GM12892 (cell line): ENCODE results near the gene ABHD10. TPM values are rescaled to one million over a fixed set of nuclear protein-coding genes. Genes with fewer than 3 reads are reported as not detected.

ENCODE experiments used
- DNase-seq: peaks from one replicate; pipeline ENCODE4 v3.0.0; 2011; ENCODE audit not compliant: insufficient read length
- FAIRE-seq: peaks from 2 replicates; lab custom pipeline; 2011; peaks lifted over from hg19 to GRCh38; lab: Jason Lieb, UNC
- POLR2A ChIP-seq: IDR thresholded peaks from 2 replicates; pipeline ENCODE4 v1.6.1; 2011; ENCODE audit warnings: low read depth, low read length, control low read depth
- POLR2AphosphoS5 ChIP-seq: IDR thresholded peaks from 2 replicates; pipeline ENCODE4 v1.6.1; 2011; ENCODE audit warnings: low read depth, low read length, control low read depth
- TAF1 ChIP-seq: IDR thresholded peaks from 2 replicates; pipeline ENCODE4 v1.6.1; 2011; ENCODE audit warnings: low read depth, mild to moderate bottlenecking, control low read depth, low read length, borderline replicate concordance
- polyA plus RNA-seq: library from polyadenylated mRNA; unstranded; fragments of >200 nt; gene quantifications from one replicate; pipeline ENCODE4 v1.2.1, GENCODE V29; 2012; ENCODE audit warnings: missing spikeins, inconsistent platforms; ENCODE audit not compliant: missing spikeins

The ABHD10 gene
- polyA plus RNA-seq, result 27.9 TPM

DNA sequence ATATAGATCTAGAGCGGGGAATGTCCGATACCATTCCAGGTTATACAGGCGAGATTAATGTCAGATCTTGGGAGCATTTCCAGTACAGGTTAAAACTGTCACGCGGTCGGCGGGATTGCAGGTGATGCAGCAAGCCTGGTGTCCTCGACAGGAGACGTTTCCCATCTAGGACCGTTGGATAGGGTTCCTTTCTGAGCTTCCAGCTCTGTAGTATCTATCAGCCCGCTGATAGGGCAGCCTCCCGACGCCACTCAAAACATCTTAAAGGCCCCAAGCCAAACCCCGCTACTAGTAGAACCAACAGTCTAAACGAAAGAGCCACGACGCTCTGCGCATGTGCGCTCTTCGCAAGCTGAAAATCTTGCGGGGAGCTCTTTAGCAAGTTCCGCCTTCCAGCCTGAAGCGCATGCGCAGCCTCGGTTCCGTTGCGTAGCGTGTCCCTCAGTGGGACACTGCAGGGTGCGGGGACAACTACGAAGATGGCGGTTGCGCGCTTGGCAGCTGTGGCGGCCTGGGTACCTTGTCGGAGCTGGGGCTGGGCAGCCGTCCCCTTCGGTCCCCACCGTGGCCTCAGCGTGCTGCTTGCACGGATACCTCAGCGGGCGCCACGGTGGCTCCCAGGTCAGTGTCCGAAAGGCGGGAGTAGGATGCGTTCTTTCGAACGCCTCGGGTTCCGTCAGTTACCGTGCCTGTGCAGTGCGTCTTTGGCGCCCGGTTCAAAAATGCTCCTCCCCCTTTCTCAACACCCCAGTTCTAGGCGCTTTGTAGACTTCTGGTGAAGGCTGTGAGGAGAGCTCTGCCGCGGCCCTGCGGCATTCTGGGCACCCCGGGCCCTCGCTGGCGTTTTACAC, at the start of gene ABHD10:
Gene ABHD10, plus strand, starts transcription at position 444 of the 851 bp plus-strand sequence. Its CDS starts 36 bp downstream, at position 480.
- DNase-seq (peak; percentile 52), FAIRE-seq (peak; percentile 100)
- peak; percentile 92 for TF ChIP-seq POLR2AphosphoS5
- peak; percentile 67; the same call in 1 of the 2 replicates for TF ChIP-seq TAF1
- TF ChIP-seq POLR2A, result peak; percentile 91

DNA sequence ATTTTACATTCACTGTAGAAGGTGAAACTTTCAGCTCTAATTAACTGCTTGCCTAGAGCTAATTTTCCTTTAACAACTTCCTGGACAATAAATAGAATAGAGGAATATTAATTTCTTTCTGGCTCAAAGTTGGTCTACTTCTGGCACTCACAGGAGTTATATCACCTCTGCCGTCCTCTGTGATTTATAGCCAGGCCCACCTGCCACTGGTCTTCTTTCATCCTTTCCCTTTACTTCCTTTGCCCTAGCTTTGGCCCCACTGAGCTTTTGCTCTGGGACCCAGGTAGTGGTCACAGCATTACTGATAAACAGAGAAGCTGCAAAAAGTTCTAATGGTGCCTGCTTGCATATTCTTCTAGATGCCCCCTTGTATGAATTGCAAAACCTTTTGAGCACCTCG, 49.3 kb upstream of the ABHD10 start:
- FAIRE-seq (no peak), DNase-seq (no peak)
- TF ChIP-seq TAF1, result no peak
- TF ChIP-seq POLR2AphosphoS5, result no peak
- no peak for TF ChIP-seq POLR2A

DNA sequence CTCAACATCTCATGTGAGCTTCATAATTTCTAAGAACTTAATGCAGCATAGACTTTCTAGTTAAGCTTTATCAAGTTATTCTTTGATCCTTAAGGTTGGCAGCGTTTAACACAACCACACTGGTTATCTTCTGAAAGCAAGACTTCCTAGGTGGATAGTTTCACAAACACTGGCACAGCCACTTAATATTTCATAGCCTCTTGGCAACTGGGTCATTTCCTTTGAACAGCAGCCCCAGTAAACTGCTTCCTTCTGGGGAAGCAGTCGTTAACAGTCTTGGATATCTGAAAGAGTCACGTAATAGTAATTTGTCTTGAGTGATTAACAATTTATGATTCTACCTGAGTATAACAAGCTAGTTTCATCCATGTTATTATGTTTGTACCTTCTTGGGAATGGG, 45.9 kb upstream of the ABHD10 start:
- FAIRE-seq, result no peak
- no peak for DNase-seq
- TF ChIP-seq POLR2A (no peak), POLR2AphosphoS5 (no peak), TAF1 (no peak)

DNA sequence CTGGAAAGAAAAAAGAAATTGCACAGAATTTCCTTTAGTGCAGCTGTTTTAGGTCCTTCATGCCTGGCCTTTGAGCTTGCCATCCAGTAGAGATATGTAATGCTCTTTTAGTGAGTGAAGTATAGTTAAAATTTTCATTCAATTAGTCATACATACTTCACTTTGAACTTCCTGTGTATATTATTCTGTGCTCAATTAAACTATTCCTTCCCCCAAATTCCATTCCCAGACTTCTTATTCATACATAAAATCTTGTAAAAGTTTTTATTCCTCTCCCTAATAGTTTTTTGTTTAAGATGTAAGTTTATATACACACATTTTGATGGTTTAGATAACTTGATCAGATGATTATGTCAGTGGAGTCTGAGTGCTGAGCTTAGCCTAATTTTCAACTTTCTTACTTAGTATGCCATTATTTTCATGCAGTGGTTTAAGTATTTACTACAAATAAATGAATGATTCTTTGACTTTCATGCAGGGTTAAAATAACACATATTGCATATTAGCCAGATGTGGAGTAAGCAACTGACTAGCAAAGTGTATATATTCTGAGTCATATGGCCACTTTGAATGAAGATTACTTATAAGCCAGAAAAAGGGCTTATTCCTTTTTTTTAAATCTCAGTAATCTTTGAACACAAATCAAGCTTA, 42.5 kb upstream of the ABHD10 start:
- no peak for DNase-seq
- no peak for FAIRE-seq
- TF ChIP-seq POLR2A (no peak), TAF1 (no peak), POLR2AphosphoS5 (no peak)

DNA sequence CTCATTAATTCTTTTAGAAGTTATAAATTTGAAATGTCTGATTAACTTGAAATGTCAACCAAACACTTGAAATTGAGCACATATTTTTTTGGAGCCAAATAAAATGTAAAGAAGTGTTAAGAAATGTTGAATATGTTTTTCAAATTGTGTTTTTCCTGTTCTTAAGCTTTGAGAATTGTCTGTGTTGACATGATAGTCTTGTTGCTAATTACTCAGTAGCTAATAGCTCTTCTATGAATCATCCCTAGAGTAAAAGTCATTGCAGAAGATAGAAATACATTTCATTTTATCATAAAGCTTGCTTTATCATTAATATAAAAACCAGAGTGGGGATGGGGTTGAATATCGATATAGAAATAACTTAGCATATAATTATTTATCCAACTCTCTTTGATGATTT, 41.9 kb upstream of the ABHD10 start:
- no peak for DNase-seq
- FAIRE-seq, result no peak
- no peak for TF ChIP-seq POLR2AphosphoS5
- no peak for TF ChIP-seq POLR2A
- TF ChIP-seq TAF1, result no peak

DNA sequence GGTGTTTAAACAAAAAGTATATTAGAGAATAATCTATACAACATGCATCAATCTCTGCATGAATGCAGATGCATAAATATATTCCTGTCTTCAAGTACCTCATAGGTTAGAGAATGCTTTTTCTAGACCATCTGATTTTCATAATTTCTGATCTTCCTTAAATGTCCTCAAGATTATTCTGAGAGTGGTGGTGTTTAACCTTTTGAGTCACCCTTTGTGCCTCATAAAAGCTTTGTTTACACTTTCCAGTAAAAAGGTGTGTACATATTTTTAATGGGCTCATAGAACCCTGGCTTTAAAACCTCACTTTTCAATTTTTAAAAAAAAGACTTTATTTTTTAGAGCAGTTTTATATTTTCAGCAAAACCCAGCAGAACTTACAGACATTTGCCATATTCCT, 41.0 kb upstream of the ABHD10 start:
- FAIRE-seq, result no peak
- TF ChIP-seq POLR2AphosphoS5, result no peak
- no peak for TF ChIP-seq TAF1

DNA sequence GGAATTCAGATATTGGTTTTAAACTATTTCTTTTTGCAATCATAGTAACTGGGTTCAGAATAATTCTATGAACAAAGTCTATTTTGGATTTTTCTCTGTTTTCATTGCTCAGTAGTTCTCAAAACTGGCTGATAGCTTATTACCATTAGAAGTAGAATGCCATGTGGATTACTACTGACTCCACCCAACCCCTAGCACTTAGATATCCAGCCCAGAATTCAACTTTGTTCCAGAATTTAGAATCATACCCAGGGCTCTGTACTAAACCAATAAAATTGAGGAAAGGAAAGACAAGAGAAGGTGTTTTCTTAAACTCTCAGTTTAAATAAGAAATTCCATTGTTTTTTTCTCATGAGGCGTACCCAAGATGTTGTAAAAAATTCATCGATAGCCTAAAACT, 39.0 kb upstream of the ABHD10 start:
- DNase-seq, result no peak
- FAIRE-seq, result no peak
- no peak for TF ChIP-seq POLR2AphosphoS5
- no peak for TF ChIP-seq TAF1
- no peak for TF ChIP-seq POLR2A

More for the DNA sequence above, 41.0 kb upstream of the ABHD10 start:
- DNase-seq, result no peak

DNA sequence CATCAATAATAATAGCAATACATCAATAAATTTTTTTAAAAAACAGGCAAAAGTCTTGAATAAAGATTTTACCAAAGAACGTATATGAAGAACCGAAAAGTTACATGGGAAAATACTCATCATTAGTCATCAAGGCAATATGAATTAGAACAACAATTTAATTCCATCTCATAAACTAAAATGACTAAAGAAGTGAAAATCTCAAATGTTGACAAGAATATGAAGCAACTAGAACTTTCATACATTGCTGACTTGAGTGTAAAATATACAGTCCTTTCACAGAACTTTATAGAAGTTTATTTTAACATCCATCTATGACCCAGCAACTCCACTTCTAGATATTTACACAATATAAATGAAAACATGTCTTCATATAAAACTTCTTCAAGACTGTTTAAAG, 35.3 kb upstream of the ABHD10 start:
- FAIRE-seq, result no peak
- TF ChIP-seq TAF1 (no peak), POLR2AphosphoS5 (no peak), POLR2A (no peak)
- DNase-seq, result no peak

DNA sequence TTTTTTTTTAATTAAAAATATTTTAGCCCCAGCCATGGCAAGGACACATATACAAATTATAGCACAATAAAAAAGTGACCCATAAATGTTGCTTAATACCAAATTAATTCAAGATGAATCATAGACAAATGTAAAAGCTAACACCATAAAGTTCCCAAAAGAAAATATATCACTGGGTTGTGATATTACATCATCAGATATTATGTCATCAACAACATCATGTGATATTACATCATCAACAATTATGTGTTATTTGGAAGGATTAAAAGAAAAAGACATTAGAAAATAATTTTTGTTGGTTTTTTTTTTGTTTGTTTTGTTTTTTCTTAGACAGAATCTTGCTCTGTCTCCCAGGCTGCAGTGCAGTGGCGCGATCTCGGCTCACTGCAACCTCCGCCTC, 34.5 kb upstream of the ABHD10 start:
- FAIRE-seq, result no peak
- DNase-seq, result no peak
- no peak for TF ChIP-seq TAF1
- no peak for TF ChIP-seq POLR2A
- no peak for TF ChIP-seq POLR2AphosphoS5

DNA sequence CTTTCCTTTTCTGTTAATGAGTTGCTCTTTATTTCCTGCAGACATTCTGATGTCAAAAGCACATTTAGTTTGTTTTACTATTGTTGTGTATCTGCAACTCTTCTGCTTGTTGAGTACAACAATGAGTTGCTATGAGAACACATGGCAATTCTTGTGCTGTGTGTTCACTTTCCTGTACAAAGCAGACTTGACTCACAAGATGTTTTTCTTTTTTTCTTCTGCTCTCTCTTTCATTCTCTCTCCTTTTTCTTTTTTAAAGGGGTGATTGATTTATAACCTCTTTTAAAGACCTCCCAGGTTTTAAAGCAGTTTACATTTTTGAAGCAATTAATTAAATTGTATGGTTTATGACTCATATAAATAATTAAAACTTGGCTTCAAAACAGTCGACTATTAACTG, 31.6 kb upstream of the ABHD10 start:
- no peak for FAIRE-seq
- TF ChIP-seq POLR2A (no peak), POLR2AphosphoS5 (no peak), TAF1 (no peak)
- DNase-seq, result no peak

DNA sequence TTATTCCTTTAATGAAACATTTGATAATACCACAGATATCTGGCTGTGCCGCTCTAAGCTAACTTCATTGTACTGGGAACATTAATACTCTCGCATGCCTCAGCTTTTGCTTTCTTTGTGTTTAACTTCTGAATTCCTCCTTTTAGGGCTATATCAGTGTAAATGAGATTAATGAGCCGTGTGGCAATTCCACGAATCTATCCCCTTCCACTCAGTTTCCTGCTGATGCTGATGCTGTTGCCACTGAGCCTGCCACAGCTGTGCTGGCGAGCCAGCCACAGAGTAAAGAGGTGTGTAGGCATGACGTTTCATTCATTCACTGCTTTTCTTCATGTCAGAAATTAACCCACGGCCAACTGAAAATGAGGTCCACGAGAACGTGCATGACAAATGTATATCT, 30.0 kb upstream of the ABHD10 start:
- DNase-seq, result no peak
- FAIRE-seq, result no peak
- TF ChIP-seq POLR2A, result no peak
- no peak for TF ChIP-seq POLR2AphosphoS5
- TF ChIP-seq TAF1, result no peak

DNA sequence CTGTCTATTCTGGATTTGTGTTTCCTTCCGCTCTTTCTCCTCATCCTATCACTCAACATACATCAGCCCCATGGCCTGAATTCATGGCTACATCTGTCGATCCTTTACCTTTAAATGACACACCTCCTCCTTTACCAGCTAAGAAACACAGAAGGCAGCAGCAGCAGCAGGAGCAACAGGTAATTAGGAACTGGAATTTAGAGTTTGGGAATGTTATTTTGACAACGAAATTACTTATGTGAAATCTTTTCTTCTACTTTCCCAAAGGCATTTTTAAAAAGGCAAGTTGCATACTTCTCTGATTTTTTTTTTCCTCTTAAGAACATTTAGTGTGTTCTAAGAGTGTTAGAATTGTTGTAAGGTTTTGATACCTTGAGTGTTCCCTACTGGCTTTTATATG, 29.1 kb upstream of the ABHD10 start:
- TF ChIP-seq POLR2AphosphoS5, result no peak
- TF ChIP-seq POLR2A, result no peak
- TF ChIP-seq TAF1, result no peak
- FAIRE-seq (no peak), DNase-seq (no peak)
